Breast epithelium (tissue), 4 donors: Measurements from ENCODE around the gene ARHGEF28. TPM values are rescaled to one million over a fixed set of nuclear protein-coding genes. Genes with fewer than 3 reads are reported as not detected.

Experiments used
- DNase-seq, 2 donors: peaks; one replicate each; pipeline ENCODE4 v3.0.0-alpha.2; 2019; ENCODE audit warnings: low spot score in 2 of 2
- H3K27ac ChIP-seq, 2 donors: fragments of 200-600 bp; sonication (generic) in 1 of 2; one replicate each; pipeline ENCODE4 v1.5.1; 2016 to 2019; ENCODE audit warnings: mild to moderate bottlenecking in 1 of 2
- H3K27me3 ChIP-seq, 2 donors: fragments of 200-600 bp; sonication (generic) in 1 of 2; one replicate each; pipeline versions ENCODE4 v1.5.1 to v1.6.0; 2017 to 2019; ENCODE audit warnings: control low read depth in 1 of 2, mild to moderate bottlenecking in 1 of 2
- H3K36me3 ChIP-seq: fragments of 200-600 bp; one replicate; pipeline ENCODE4 v1.5.1; 2019
- H3K4me1 ChIP-seq, 2 donors: fragments of 200-600 bp; sonication (generic); one replicate each; pipeline ENCODE4 v1.5.1; 2016 to 2019; ENCODE audit warnings: control low read depth in 1 of 2
- H3K4me3 ChIP-seq, 3 donors: fragments of 200-600 bp; sonication (generic); 1 replicate in 2 of 3; 2 replicates in 1 of 3; pipeline ENCODE4 v1.5.1; 2016 to 2019; ENCODE audit warnings: mild to moderate bottlenecking in 3 of 3, moderate library complexity in 2 of 3
- H3K9me3 ChIP-seq, 2 donors: fragments of 200-600 bp; sonication (generic) in 1 of 2; one replicate each; pipeline ENCODE4 v1.5.1; 2016 to 2019; ENCODE audit warnings: control low read depth in 1 of 2
- CTCF ChIP-seq, 3 donors: fragments of 450-650 bp; IDR thresholded peaks; one replicate each; pipeline ENCODE4 v1.5.1; 2016 to 2017; ENCODE audit warnings: antibody characterized with exemption in 3 of 3, mild to moderate bottlenecking in 3 of 3, moderate library complexity in 3 of 3
- POLR2A ChIP-seq: fragments of 450-650 bp; IDR thresholded peaks from one replicate; pipeline ENCODE4 v1.6.1; 2016; ENCODE audit warnings: antibody characterized with exemption, mild to moderate bottlenecking, moderate library complexity
- POLR2AphosphoS5 ChIP-seq, 3 donors: sonication (generic); formaldehyde crosslinking; IDR thresholded peaks; one replicate each; pipeline ENCODE4 v1.6.1; 2017; ENCODE audit warnings: antibody characterized with exemption in 3 of 3
- intact Hi-C: fragments of 100-400 bp; cut with DNase I; formaldehyde crosslinking; loops from one replicate; pipeline ENCODE4 v1.15.1; 2023; ENCODE audit warnings: low total_unique reads
- total RNA-seq, 3 donors: library from RNA; depleted of rRNA; stranded (reverse); fragments of >200 nt; gene quantifications; one replicate each; pipeline ENCODE4 v1.1.0, GENCODE V29; 2016

The ARHGEF28 gene
- total RNA-seq, 3 donors from 2014 or later, result 11.4 to 65.4 (median 31.5) TPM

DNA sequence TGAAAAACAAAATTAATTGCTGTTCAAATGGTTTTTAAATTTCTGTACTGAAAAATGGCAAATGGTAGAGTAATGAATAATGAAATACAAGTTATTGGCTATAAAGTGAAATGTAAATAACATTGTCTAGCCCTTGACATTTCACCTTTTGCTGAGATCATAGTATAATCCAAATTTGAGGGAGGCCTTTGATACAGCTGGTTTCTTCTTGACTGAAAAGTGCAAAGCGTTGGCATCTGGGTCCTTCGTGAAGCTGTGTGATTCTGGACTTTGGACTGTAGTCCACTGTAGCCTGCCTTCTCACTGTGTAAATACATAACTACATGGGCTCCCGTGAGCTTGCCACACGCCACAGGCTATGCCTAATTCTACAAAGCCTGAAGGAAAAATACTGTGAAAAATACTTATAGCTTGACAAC lies 52.3 kb downstream of the ARHGEF28 start:
- no peak for DNase-seq
- Histone ChIP-seq H3K27me3 (no peaks in the 10 kb centered on the region), H3K36me3 (no peaks in the 10 kb centered on the region), H3K27ac (no peak overlapping the region), H3K9me3 (no peaks in the 10 kb centered on the region), H3K4me1 (no peaks in the 10 kb centered on the region), H3K4me3 (no peak overlapping the region)
- intact Hi-C loops, result no loop called here
- no peak for TF ChIP-seq POLR2A
- no peak for TF ChIP-seq POLR2AphosphoS5 (IDR thresholded peaks at IDR 0.05)
- TF ChIP-seq CTCF (IDR thresholded peaks at IDR 0.05), result no peak

DNA sequence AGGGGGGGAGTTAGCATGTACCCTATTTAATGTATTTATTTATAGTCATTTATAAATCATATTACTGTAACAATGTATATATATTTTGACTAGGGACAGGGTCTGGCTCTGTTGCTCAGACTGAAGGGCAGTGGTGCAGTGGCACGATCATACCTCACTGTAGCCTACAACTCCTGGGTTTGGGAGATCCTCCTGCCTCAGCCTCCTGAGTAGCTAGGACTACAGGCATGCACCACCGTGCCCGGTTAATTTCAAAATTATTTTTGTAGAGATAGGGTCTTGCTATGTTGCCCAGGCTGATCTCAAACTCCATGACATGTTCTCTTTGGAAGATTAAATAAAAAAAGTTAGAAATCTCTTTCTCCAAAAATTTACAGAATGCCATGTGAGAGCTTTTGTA lies 52.8 kb downstream of the ARHGEF28 start:
- Histone ChIP-seq H3K9me3 (no peaks in the 10 kb centered on the region), H3K27me3 (no peaks in the 10 kb centered on the region), H3K36me3 (no peaks in the 10 kb centered on the region), H3K4me3 (no peak overlapping the region), H3K27ac (no peak overlapping the region), H3K4me1 (no peaks in the 10 kb centered on the region)
- DNase-seq, result no peak
- intact Hi-C loops, result no loop called here
- TF ChIP-seq CTCF (IDR thresholded peaks at IDR 0.05) (no peak), POLR2A (no peak)

- Histone ChIP-seq H3K27me3 (no peaks in the 10 kb centered on the region), H3K4me1 (no peaks in the 10 kb centered on the region), H3K27ac (no peak overlapping the region), H3K36me3 (no peaks in the 10 kb centered on the region), H3K9me3 (no peaks in the 10 kb centered on the region), H3K4me3 (no peak overlapping the region)
- intact Hi-C loops, result no loop called here
- TF ChIP-seq CTCF (IDR thresholded peaks at IDR 0.05), result no peak
- TF ChIP-seq POLR2AphosphoS5 (IDR thresholded peaks at IDR 0.05), result no peak
- TF ChIP-seq POLR2A, result no peak
- no peak for DNase-seq
Measured at GRCh38 chr5:73682176-73682575, 56.2 kb downstream of the ARHGEF28 start.

GRCh38 chr5:73684691-73685090 lies 58.7 kb downstream of the ARHGEF28 start:
- no peak overlapping the region for H3K27ac ChIP-seq
- no peak for DNase-seq
- no peaks in the 10 kb centered on the region for H3K27me3 ChIP-seq
- no peaks in the 10 kb centered on the region for H3K9me3 ChIP-seq
- no peaks in the 10 kb centered on the region for H3K4me1 ChIP-seq
- no peak overlapping the region for H3K4me3 ChIP-seq
- intact Hi-C loops, result no loop called here
- TF ChIP-seq POLR2AphosphoS5 (IDR thresholded peaks at IDR 0.05), result no peak
- TF ChIP-seq POLR2A, result no peak
- TF ChIP-seq CTCF (IDR thresholded peaks at IDR 0.05), result no peak
- no peaks in the 10 kb centered on the region for H3K36me3 ChIP-seq

DNA sequence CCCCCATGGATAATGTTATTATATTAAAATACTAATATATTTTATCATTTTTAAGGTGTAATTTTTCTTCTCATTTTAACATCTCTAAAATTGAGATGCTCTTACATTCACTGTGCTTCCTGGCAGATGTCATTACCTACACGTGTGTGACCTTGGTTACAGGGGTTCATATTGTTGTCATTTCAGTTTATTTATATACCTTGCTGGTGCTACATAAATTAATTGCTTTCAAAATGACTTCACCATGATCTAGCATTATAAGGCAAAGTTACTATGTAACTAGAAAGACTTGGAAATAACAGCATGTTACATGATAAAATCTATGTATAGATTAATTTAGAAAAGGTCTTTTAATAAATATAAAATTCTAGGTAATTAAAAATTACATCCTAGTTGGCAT lies 60.9 kb downstream of the ARHGEF28 start:
- no peaks in the 10 kb centered on the region for H3K9me3 ChIP-seq
- no peak for DNase-seq
- no peak for TF ChIP-seq CTCF (IDR thresholded peaks at IDR 0.05)
- no peak for TF ChIP-seq POLR2AphosphoS5 (IDR thresholded peaks at IDR 0.05)
- TF ChIP-seq POLR2A, result no peak
- no peaks in the 10 kb centered on the region for H3K36me3 ChIP-seq
- no peaks in the 10 kb centered on the region for H3K4me1 ChIP-seq
- intact Hi-C loops, result no loop called here
- H3K4me3 ChIP-seq, result no peak overlapping the region
- no peak overlapping the region for H3K27ac ChIP-seq
- no peaks in the 10 kb centered on the region for H3K27me3 ChIP-seq
